ENCODE results near the gene PLA2G2F.

Gene PLA2G2F

GRCh38 chr1:20138961-20139550 lies at the start of gene PLA2G2F:
PLA2G2F (plus strand) TSS chr1:20139323; CDS start chr1:20139428, 105 bp downstream.
- no peak for DNase-seq

- DNase-seq, result no peak
Measured at GRCh38 chr1:20089328-20090077, 49.6 kb upstream of the PLA2G2F start.

- DNase-seq, result no peak
Measured at GRCh38 chr1:20090119-20090518, 49.0 kb upstream of the PLA2G2F start.

- no peak for DNase-seq
Measured at GRCh38 chr1:20090641-20091040, 48.5 kb upstream of the PLA2G2F start.

GRCh38 chr1:20093303-20093702 lies 45.8 kb upstream of the PLA2G2F start:
- no peak for DNase-seq

- DNase-seq, result no peak
Measured at GRCh38 chr1:20093940-20094391, 45.2 kb upstream of the PLA2G2F start.

- no peak for DNase-seq
Measured at GRCh38 chr1:20095564-20096434, 43.3 kb upstream of the PLA2G2F start.

- no peak for DNase-seq
Measured at GRCh38 chr1:20096840-20097447, 42.2 kb upstream of the PLA2G2F start.

- DNase-seq, result no peak
Measured at GRCh38 chr1:20099533-20099932, 39.6 kb upstream of the PLA2G2F start.

- DNase-seq, result peak; percentile 40
Measured at GRCh38 chr1:20100632-20101355, 38.3 kb upstream of the PLA2G2F start.

GRCh38 chr1:20102875-20103274 lies 36.2 kb upstream of the PLA2G2F start:
- no peak for DNase-seq

- DNase-seq, result no peak
Measured at GRCh38 chr1:20105856-20106255, 33.3 kb upstream of the PLA2G2F start.

- DNase-seq, result no peak
Measured at GRCh38 chr1:20107351-20107750, 31.8 kb upstream of the PLA2G2F start.

- no peak for DNase-seq
Measured at GRCh38 chr1:20107796-20108195, 31.3 kb upstream of the PLA2G2F start.

GRCh38 chr1:20108366-20109123 lies 30.6 kb upstream of the PLA2G2F start:
- no peak for DNase-seq

- DNase-seq, result no peak
Measured at GRCh38 chr1:20109223-20109856, 29.8 kb upstream of the PLA2G2F start.

- no peak for DNase-seq
Measured at GRCh38 chr1:20110679-20111078, 28.4 kb upstream of the PLA2G2F start.

GRCh38 chr1:20111452-20111851 lies 27.7 kb upstream of the PLA2G2F start:
- no peak for DNase-seq

- DNase-seq, result no peak
Measured at GRCh38 chr1:20112279-20113000, 26.7 kb upstream of the PLA2G2F start.

- DNase-seq, result no peak
Measured at GRCh38 chr1:20114021-20114648, 25.0 kb upstream of the PLA2G2F start.

All from CD4-positive, alpha-beta T cell treated with Interferon gamma for 1 hour (primary cell).